ENCODE data around the gene COQ8A.

COQ8A gene

GRCh38 chr1:226901421-226901820, 38.7 kb upstream of the COQ8A start:
- H3K9me2 ChIP-seq (replicated peaks; ENCODE audit: low read depth, low read length), result no peaks in the 10 kb centered on the region
- no peak overlapping the region for H3K9ac ChIP-seq (ENCODE audit: low read depth, low read length, poor library complexity, severe bottlenecking)
- H3K36me3 ChIP-seq (ENCODE audit: insufficient read depth, low read length), result no peaks in the 10 kb centered on the region
- H3K4me2 ChIP-seq (ENCODE audit: low read depth, low read length, poor library complexity, severe bottlenecking), result no peak overlapping the region
- H3K4me1 ChIP-seq (ENCODE audit: insufficient read depth, low read length, poor library complexity, severe bottlenecking), result no peaks in the 10 kb centered on the region
- no peaks in the 10 kb centered on the region for H3K79me2 ChIP-seq (ENCODE audit: insufficient read depth, low read length)
- no peak overlapping the region for H3K4me3 ChIP-seq (ENCODE audit: low read length, poor library complexity, severe bottlenecking)
- H4K20me1 ChIP-seq (ENCODE audit: insufficient read depth, low read length, poor library complexity, severe bottlenecking), result no peaks in the 10 kb centered on the region
- H3K27me3 ChIP-seq (ENCODE audit: insufficient read depth, low read length, poor library complexity, severe bottlenecking), result no peaks in the 10 kb centered on the region
- no peak overlapping the region for H2AFZ ChIP-seq (ENCODE audit: low read length)
- H3F3A ChIP-seq (ENCODE audit: low read depth), result no peaks in the 10 kb centered on the region
- no peaks in the 10 kb centered on the region for H3K9me3 ChIP-seq (ENCODE audit: insufficient read depth, low read depth, low read length)
- TF ChIP-seq CTCF (conservative IDR thresholded peaks at IDR 0.05; ENCODE audit: low read length), result no peak
- no peak for TF ChIP-seq EZH2phosphoT487 (IDR thresholded peaks at IDR 0.05; ENCODE audit: borderline replicate concordance)

GRCh38 chr1:226902601-226903000, 37.5 kb upstream of the COQ8A start:
- H3K79me2 ChIP-seq (ENCODE audit: insufficient read depth, low read length), result no peaks in the 10 kb centered on the region
- H3K4me1 ChIP-seq (ENCODE audit: insufficient read depth, low read length, poor library complexity, severe bottlenecking), result no peaks in the 10 kb centered on the region
- no peaks in the 10 kb centered on the region for H3K27me3 ChIP-seq (ENCODE audit: insufficient read depth, low read length, poor library complexity, severe bottlenecking)
- H4K20me1 ChIP-seq (ENCODE audit: insufficient read depth, low read length, poor library complexity, severe bottlenecking), result no peaks in the 10 kb centered on the region
- no peaks in the 10 kb centered on the region for H3F3A ChIP-seq (ENCODE audit: low read depth)
- no peak overlapping the region for H3K4me2 ChIP-seq (ENCODE audit: low read depth, low read length, poor library complexity, severe bottlenecking)
- H3K9me3 ChIP-seq (ENCODE audit: insufficient read depth, low read depth, low read length), result no peaks in the 10 kb centered on the region
- no peaks in the 10 kb centered on the region for H3K36me3 ChIP-seq (ENCODE audit: insufficient read depth, low read length)
- H3K9me2 ChIP-seq (replicated peaks; ENCODE audit: low read depth, low read length), result no peaks in the 10 kb centered on the region
- no peak overlapping the region for H2AFZ ChIP-seq (ENCODE audit: low read length)
- TF ChIP-seq EZH2phosphoT487 (IDR thresholded peaks at IDR 0.05; ENCODE audit: borderline replicate concordance) (no peak), CTCF (conservative IDR thresholded peaks at IDR 0.05; ENCODE audit: low read length) (no peak)
- H3K4me3 ChIP-seq (ENCODE audit: low read length, poor library complexity, severe bottlenecking), result no peak overlapping the region
- H3K9ac ChIP-seq (ENCODE audit: low read depth, low read length, poor library complexity, severe bottlenecking), result no peak overlapping the region

GRCh38 chr1:226903819-226904716, 36.0 kb upstream of the COQ8A start:
- Histone ChIP-seq H3K27me3 (ENCODE audit: insufficient read depth, low read length, poor library complexity, severe bottlenecking) (no peaks in the 10 kb centered on the region), H3K9me2 (replicated peaks; ENCODE audit: low read depth, low read length) (no peaks in the 10 kb centered on the region), H3K36me3 (ENCODE audit: insufficient read depth, low read length) (no peaks in the 10 kb centered on the region), H4K20me1 (ENCODE audit: insufficient read depth, low read length, poor library complexity, severe bottlenecking) (no peaks in the 10 kb centered on the region), H3K9me3 (ENCODE audit: insufficient read depth, low read depth, low read length) (no peaks in the 10 kb centered on the region), H3K79me2 (ENCODE audit: insufficient read depth, low read length) (no peaks in the 10 kb centered on the region), H3F3A (ENCODE audit: low read depth) (no peaks in the 10 kb centered on the region), H3K9ac (ENCODE audit: low read depth, low read length, poor library complexity, severe bottlenecking) (no peak overlapping the region), H2AFZ (ENCODE audit: low read length) (no peak overlapping the region), H3K4me1 (ENCODE audit: insufficient read depth, low read length, poor library complexity, severe bottlenecking) (no peaks in the 10 kb centered on the region), H3K4me3 (ENCODE audit: low read length, poor library complexity, severe bottlenecking) (no peak overlapping the region), H3K4me2 (ENCODE audit: low read depth, low read length, poor library complexity, severe bottlenecking) (no peak overlapping the region)
- no peak for TF ChIP-seq CTCF (conservative IDR thresholded peaks at IDR 0.05; ENCODE audit: low read length)
- TF ChIP-seq EZH2phosphoT487 (IDR thresholded peaks at IDR 0.05; ENCODE audit: borderline replicate concordance), result no peak
